Mesendoderm (in vitro differentiated cells): ENCODE results near the gene APBA2.

Experiments
- DNase-seq: peaks from one replicate; pipeline ENCODE4 v3.0.0; 2013
- H2AK5ac ChIP-seq: 2 replicates; pipeline ENCODE4 v1.6.1; 2013; ENCODE audit warnings: low read length, inconsistent platforms
- H2BK120ac ChIP-seq: 2 replicates; pipeline ENCODE4 v1.6.1; 2013; ENCODE audit warnings: low read depth, mild to moderate bottlenecking, low read length, moderate library complexity, mixed read lengths
- H2BK15ac ChIP-seq: replicated peaks from 2 replicates; pipeline ENCODE4 v1.6.1; 2013; ENCODE audit warnings: low read depth, mild to moderate bottlenecking, moderate library complexity
- H2BK5ac ChIP-seq: 2 replicates; pipeline ENCODE4 v1.6.1; 2013; ENCODE audit warnings: low read length, inconsistent platforms
- H3K18ac ChIP-seq: 2 replicates; pipeline ENCODE4 v1.6.1; 2013; ENCODE audit warnings: mild to moderate bottlenecking, low read length, mixed read lengths
- H3K23ac ChIP-seq: one replicate; pipeline ENCODE4 v1.6.1; 2013; ENCODE audit warnings: low read length
- H3K27ac ChIP-seq: 2 replicates; pipeline ENCODE4 v1.5.1; 2013; ENCODE audit warnings: low read depth, mild to moderate bottlenecking, inconsistent platforms, low read length, moderate library complexity
- H3K27me3 ChIP-seq: 2 replicates; pipeline ENCODE4 v1.6.1; 2013; ENCODE audit warnings: low read length, control low read depth, mild to moderate bottlenecking, inconsistent platforms; ENCODE audit not compliant: insufficient read depth, poor library complexity
- H3K36me3 ChIP-seq: 2 replicates; pipeline ENCODE4 v1.6.1; 2013; ENCODE audit warnings: low read length, inconsistent platforms; ENCODE audit not compliant: control insufficient read depth, insufficient read depth
- H3K4ac ChIP-seq: one replicate; pipeline ENCODE4 v1.6.1; 2013; ENCODE audit warnings: low read depth, mild to moderate bottlenecking, low read length, moderate library complexity
- H3K4me1 ChIP-seq: 2 replicates; pipeline ENCODE4 v1.6.1; 2013; ENCODE audit warnings: low read depth, low read length, inconsistent platforms; ENCODE audit not compliant: control insufficient read depth
- H3K4me2 ChIP-seq: 2 replicates; pipeline ENCODE4 v1.6.1; 2013; ENCODE audit warnings: low read length
- H3K4me3 ChIP-seq: 2 replicates; pipeline ENCODE4 v1.5.1; 2013; ENCODE audit warnings: mild to moderate bottlenecking, low read length
- H3K56ac ChIP-seq: one replicate; pipeline ENCODE4 v1.6.1; 2013; ENCODE audit warnings: low read length
- H3K79me1 ChIP-seq: 2 replicates; pipeline ENCODE4 v1.6.1; 2013; ENCODE audit warnings: low read length, inconsistent platforms
- H3K79me2 ChIP-seq: 2 replicates; pipeline ENCODE4 v1.6.1; 2013; ENCODE audit warnings: mild to moderate bottlenecking, low read length; ENCODE audit not compliant: control insufficient read depth, insufficient read depth
- H3K9ac ChIP-seq: 2 replicates; pipeline ENCODE4 v1.6.1; 2013; ENCODE audit warnings: low read length, inconsistent platforms
- H4K5ac ChIP-seq: one replicate; pipeline ENCODE4 v1.6.1; 2013; ENCODE audit warnings: low read length
- H4K8ac ChIP-seq: one replicate; pipeline ENCODE4 v1.6.1; 2013; ENCODE audit warnings: low read depth, mild to moderate bottlenecking, control low read depth, low read length, moderate library complexity
- WGBS: extraction: QIAGEN DNeasy Blood & Tissue Kit; methylation state at CpG from one replicate; pipeline ENCODE4 v1.1.7; 2013; ENCODE audit warnings: low lambda C conversion rate, missing lambda C conversion rate; ENCODE audit not compliant: insufficient coverage; ENCODE audit errors: extremely low coverage; 5-methylcytosine and 5-hydroxymethylcytosine counted together

APBA2 gene

GRCh38 chr15:28969511-28970085, 83.8 kb downstream of the APBA2 start:
- H2BK15ac ChIP-seq: no peak overlapping the region
- no peak overlapping the region for H3K4me3 ChIP-seq
- no peak for DNase-seq
- H4K5ac ChIP-seq: no peak overlapping the region
- WGBS: no CpG with 5 or more reads among the region's 14 CpGs
- no peak overlapping the region for H3K4ac ChIP-seq
- no peak overlapping the region for H2BK120ac ChIP-seq
- no peak overlapping the region for H4K8ac ChIP-seq
- H3K27ac ChIP-seq: no peak overlapping the region
- no peaks in the 10 kb centered on the region for H3K36me3 ChIP-seq
- no peak overlapping the region for H3K18ac ChIP-seq
- H3K27me3 ChIP-seq: no peaks in the 10 kb centered on the region
- no peak overlapping the region for H3K4me2 ChIP-seq
- H3K56ac ChIP-seq: no peak overlapping the region
- H2AK5ac ChIP-seq: no peak overlapping the region
- H3K79me1 ChIP-seq: no peaks in the 10 kb centered on the region
- H3K79me2 ChIP-seq: no peaks in the 10 kb centered on the region
- H2BK5ac ChIP-seq: no peak overlapping the region
- H3K9ac ChIP-seq: no peak overlapping the region
- H3K4me1 ChIP-seq: no peaks in the 10 kb centered on the region
- H3K23ac ChIP-seq: no peak overlapping the region

GRCh38 chr15:28974142-28974541, 88.4 kb downstream of the APBA2 start:
- no peak overlapping the region for H3K23ac ChIP-seq

GRCh38 chr15:28975766-28976179, 90.0 kb downstream of the APBA2 start:
- no CpG with 5 or more reads among the region's 2 CpGs for WGBS
- no peak overlapping the region for H3K9ac ChIP-seq
- H3K4me1 ChIP-seq: no peaks in the 10 kb centered on the region
- H3K27me3 ChIP-seq: no peaks in the 10 kb centered on the region
- H4K8ac ChIP-seq: no peak overlapping the region
- no peak overlapping the region for H2BK120ac ChIP-seq
- H3K36me3 ChIP-seq: no peaks in the 10 kb centered on the region
- no peak overlapping the region for H3K56ac ChIP-seq
- H2BK15ac ChIP-seq: no peak overlapping the region
- H3K79me2 ChIP-seq: no peaks in the 10 kb centered on the region
- H3K27ac ChIP-seq: no peak overlapping the region
- H2BK5ac ChIP-seq: no peak overlapping the region
- H3K79me1 ChIP-seq: no peaks in the 10 kb centered on the region
- no peak overlapping the region for H3K4me2 ChIP-seq
- no peak overlapping the region for H2AK5ac ChIP-seq
- no peak overlapping the region for H3K18ac ChIP-seq
- no peak overlapping the region for H3K4ac ChIP-seq
- H4K5ac ChIP-seq: no peak overlapping the region
- peak; percentile 69 for DNase-seq
- no peak overlapping the region for H3K23ac ChIP-seq
- no peak overlapping the region for H3K4me3 ChIP-seq

More at GRCh38 chr15:28974142-28974541, 88.4 kb downstream of the APBA2 start:
- H3K4me3 ChIP-seq: no peak overlapping the region
- no peak overlapping the region for H2BK15ac ChIP-seq
- no peak overlapping the region for H2AK5ac ChIP-seq
- no CpG with 5 or more reads among the region's 7 CpGs for WGBS
- H4K5ac ChIP-seq: no peak overlapping the region
- no peaks in the 10 kb centered on the region for H3K79me2 ChIP-seq
- H3K36me3 ChIP-seq: no peaks in the 10 kb centered on the region
- no peak overlapping the region for H3K27ac ChIP-seq
- no peaks in the 10 kb centered on the region for H3K79me1 ChIP-seq
- no peak overlapping the region for H3K4ac ChIP-seq
- no peaks in the 10 kb centered on the region for H3K4me1 ChIP-seq
- no peak overlapping the region for H3K4me2 ChIP-seq
- no peak overlapping the region for H3K56ac ChIP-seq
- H3K18ac ChIP-seq: no peak overlapping the region
- no peak overlapping the region for H3K9ac ChIP-seq
- DNase-seq: no peak
- H3K27me3 ChIP-seq: no peaks in the 10 kb centered on the region
- H2BK120ac ChIP-seq: no peak overlapping the region
- H2BK5ac ChIP-seq: no peak overlapping the region
- H4K8ac ChIP-seq: no peak overlapping the region

- Histone ChIP-seq H2AK5ac (no peak overlapping the region), H2BK120ac (no peak overlapping the region), H3K9ac (no peak overlapping the region), H3K18ac (no peak overlapping the region), H3K23ac (no peak overlapping the region), H3K79me2 (no peaks in the 10 kb centered on the region), H3K79me1 (no peaks in the 10 kb centered on the region), H2BK5ac (no peak overlapping the region), H3K27ac (no peak overlapping the region), H3K4me3 (no peak overlapping the region), H3K4me2 (no peak overlapping the region), H4K5ac (no peak overlapping the region), H4K8ac (no peak overlapping the region), H2BK15ac (no peak overlapping the region), H3K36me3 (no peaks in the 10 kb centered on the region), H3K56ac (no peak overlapping the region), H3K4ac (no peak overlapping the region), H3K4me1 (no peaks in the 10 kb centered on the region), H3K27me3 (no peaks in the 10 kb centered on the region)
- no CpG with 5 or more reads among the region's 6 CpGs for WGBS
- DNase-seq: peak; percentile 81
Observed at GRCh38 chr15:28977377-28978010, 91.7 kb downstream of the APBA2 start.

GRCh38 chr15:28978011-28978378, 92.2 kb downstream of the APBA2 start:
- no peak overlapping the region for H2BK120ac ChIP-seq
- no peak overlapping the region for H3K23ac ChIP-seq
- H3K4me1 ChIP-seq: no peaks in the 10 kb centered on the region
- H4K5ac ChIP-seq: no peak overlapping the region
- no peak overlapping the region for H3K4me3 ChIP-seq
- H3K27me3 ChIP-seq: no peaks in the 10 kb centered on the region
- H3K79me1 ChIP-seq: no peaks in the 10 kb centered on the region
- no peak overlapping the region for H3K9ac ChIP-seq
- H3K79me2 ChIP-seq: no peaks in the 10 kb centered on the region
- H4K8ac ChIP-seq: no peak overlapping the region
- no peak overlapping the region for H3K4ac ChIP-seq
- H2BK15ac ChIP-seq: no peak overlapping the region
- no CpG with 5 or more reads among the region's 7 CpGs for WGBS
- no peak overlapping the region for H2AK5ac ChIP-seq
- H3K18ac ChIP-seq: no peak overlapping the region
- no peaks in the 10 kb centered on the region for H3K36me3 ChIP-seq
- no peak overlapping the region for H3K4me2 ChIP-seq
- H3K27ac ChIP-seq: no peak overlapping the region
- DNase-seq: no peak
- no peak overlapping the region for H2BK5ac ChIP-seq
- no peak overlapping the region for H3K56ac ChIP-seq

- H3K56ac ChIP-seq: no peak overlapping the region
- H2BK15ac ChIP-seq: no peak overlapping the region
- no peak overlapping the region for H3K4me3 ChIP-seq
- no peak overlapping the region for H4K8ac ChIP-seq
- no peak overlapping the region for H2BK5ac ChIP-seq
- H3K79me1 ChIP-seq: no peaks in the 10 kb centered on the region
- H3K36me3 ChIP-seq: no peaks in the 10 kb centered on the region
- H2BK120ac ChIP-seq: no peak overlapping the region
- H2AK5ac ChIP-seq: no peak overlapping the region
- H3K18ac ChIP-seq: no peak overlapping the region
- no peak overlapping the region for H3K23ac ChIP-seq
- H3K79me2 ChIP-seq: no peaks in the 10 kb centered on the region
- no peak overlapping the region for H4K5ac ChIP-seq
- no peak overlapping the region for H3K27ac ChIP-seq
- no peaks in the 10 kb centered on the region for H3K27me3 ChIP-seq
- DNase-seq: no peak
- no peak overlapping the region for H3K4me2 ChIP-seq
- no peak overlapping the region for H3K4ac ChIP-seq
- no CpG with 5 or more reads among the region's 3 CpGs for WGBS
- no peak overlapping the region for H3K9ac ChIP-seq
- no peaks in the 10 kb centered on the region for H3K4me1 ChIP-seq
Observed at GRCh38 chr15:28978661-28979060, 92.9 kb downstream of the APBA2 start.
